H1 (cell line): ENCODE measurements around the gene TMEM108. TPM values are rescaled to one million over a fixed set of nuclear protein-coding genes. Genes with fewer than 3 reads are reported as not detected.

ENCODE experiments used
- CTCF ChIA-PET: fragments of 300-600 bp; sonication (Branson Sonifier 250); formaldehyde crosslinking; loops from one replicate; lab custom pipeline; 2021; ENCODE audit not compliant: partially characterized antibody; lab: Charles Lee
- POLR2A ChIA-PET: fragments of 300-600 bp; sonication (Branson Sonifier 250); formaldehyde crosslinking; loops from one replicate; lab custom pipeline; 2021; ENCODE audit warnings: inconsistent platforms; ENCODE audit not compliant: partially characterized antibody; lab: Charles Lee
- DNase-seq, 2 experiments: peaks; one replicate each; pipeline versions ENCODE4 v3.0.0 to v3.0.0-alpha.2; 2010 to 2022; ENCODE audit warnings: low spot score in 2 of 2, low read depth in 1 of 2, mixed read lengths in 1 of 2
- FAIRE-seq: peaks from 2 replicates; lab custom pipeline; 2011; peaks lifted over from hg19 to GRCh38; lab: Jason Lieb, UNC
- H2AFZ ChIP-seq: 2 replicates; pipeline ENCODE4 v1.8.1; 2012; ENCODE audit warnings: low read length, inconsistent platforms
- H2AK5ac ChIP-seq: 2 replicates; pipeline ENCODE4 v1.6.1; 2013; ENCODE audit warnings: low read depth, low read length
- H2BK120ac ChIP-seq: replicated peaks from 2 replicates; pipeline ENCODE3; 2013; ENCODE audit warnings: low read depth, low read length, inconsistent platforms
- H2BK12ac ChIP-seq: 2 replicates; pipeline ENCODE4 v1.6.1; 2013; ENCODE audit warnings: low read depth, low read length
- H2BK15ac ChIP-seq: 2 replicates; pipeline ENCODE4 v1.6.1; 2013; ENCODE audit warnings: low read length
- H2BK20ac ChIP-seq: 2 replicates; pipeline ENCODE4 v1.6.1; 2013; ENCODE audit warnings: low read length
- H2BK5ac ChIP-seq: 2 replicates; pipeline ENCODE4 v1.6.1; 2013; ENCODE audit warnings: low read depth, low read length
- H3K14ac ChIP-seq: 2 replicates; pipeline ENCODE4 v1.6.1; 2013; ENCODE audit warnings: inconsistent platforms; ENCODE audit not compliant: insufficient read length
- H3K18ac ChIP-seq: 2 replicates; pipeline ENCODE4 v1.6.1; 2013; ENCODE audit warnings: low read length; ENCODE audit errors: extremely low read depth
- H3K23ac ChIP-seq: 2 replicates; pipeline ENCODE4 v1.6.1; 2013; ENCODE audit warnings: inconsistent platforms; ENCODE audit not compliant: insufficient read length
- H3K23me2 ChIP-seq: 2 replicates; pipeline ENCODE4 v1.6.1; 2013; ENCODE audit warnings: low read depth, low read length
- H3K27ac ChIP-seq: 2 replicates; pipeline ENCODE4 v1.6.1; 2011; ENCODE audit warnings: low read depth, low read length, inconsistent platforms
- H3K27me3 ChIP-seq, 4 experiments: replicated peaks in 1 of 4; 1 replicate in 1 of 4; 2 replicates in 3 of 4; pipeline versions ENCODE4 v1.6.1 to v1.8.1; 2011 to 2013; ENCODE audit warnings: low read length in 3 of 4, mild to moderate bottlenecking in 3 of 4, inconsistent platforms in 2 of 4, mixed read lengths in 2 of 4, moderate library complexity in 1 of 4; ENCODE audit not compliant: control insufficient read depth in 3 of 4, insufficient read depth in 3 of 4; ENCODE audit errors: extremely low read depth in 1 of 4
- H3K36me3 ChIP-seq, 4 experiments: 2 replicates each; pipeline versions ENCODE4 v1.6.1 to v1.8.1; 2011 to 2013; ENCODE audit warnings: mild to moderate bottlenecking in 4 of 4, low read length in 3 of 4, moderate library complexity in 2 of 4, control low read depth in 1 of 4, inconsistent platforms in 1 of 4; ENCODE audit not compliant: insufficient read depth in 4 of 4, control insufficient read depth in 2 of 4
- H3K4ac ChIP-seq: replicated peaks from 2 replicates; pipeline ENCODE3; 2013; ENCODE audit warnings: low read length, low read depth, mixed read lengths, inconsistent platforms; ENCODE audit not compliant: insufficient read length
- H3K4me1 ChIP-seq, 4 experiments: replicated peaks in 1 of 4; 1 replicate in 1 of 4; 2 replicates in 3 of 4; pipeline versions ENCODE4 v1.6.1 to v1.8.1; 2011 to 2013; ENCODE audit warnings: low read length in 3 of 4, inconsistent platforms in 2 of 4, mixed read lengths in 1 of 4; ENCODE audit not compliant: insufficient read depth in 4 of 4, control insufficient read depth in 3 of 4
- H3K4me2 ChIP-seq, 2 experiments: 2 replicates each; pipeline versions ENCODE4 v1.6.1 to v1.8.1; 2011 to 2013; ENCODE audit warnings: low read depth in 2 of 2, low read length in 2 of 2, control low read depth in 1 of 2, inconsistent platforms in 1 of 2, mild to moderate bottlenecking in 1 of 2; ENCODE audit not compliant: insufficient read depth in 1 of 2
- H3K4me3 ChIP-seq, 4 experiments: fragments of 200-600, 300-600 bp in 1 of 4; sonication (generic), shearing (Covaris generic), sonication (Bioruptor Twin) in 1 of 4; 2 replicates each; pipeline versions ENCODE4 v1.5.1 to v1.8.1; 2011 to 2016; ENCODE audit warnings: low read length in 4 of 4, low read depth in 3 of 4, control low read depth in 2 of 4, inconsistent platforms in 2 of 4, mild to moderate bottlenecking in 2 of 4, mixed read lengths in 1 of 4, moderate library complexity in 1 of 4; ENCODE audit not compliant: insufficient read depth in 2 of 4; ENCODE audit errors: extremely low read depth in 1 of 4
- H3K56ac ChIP-seq: replicated peaks from 2 replicates; pipeline ENCODE3; 2013; ENCODE audit warnings: low read depth, mild to moderate bottlenecking, mixed read lengths, low read length, inconsistent platforms; ENCODE audit not compliant: insufficient read length
- H3K79me1 ChIP-seq: 2 replicates; pipeline ENCODE4 v1.6.1; 2013; ENCODE audit warnings: low read depth, low read length, control low read depth
- H3K79me2 ChIP-seq, 2 experiments: 2 replicates each; pipeline versions ENCODE4 v1.6.1 to v1.8.1; 2012 to 2013; ENCODE audit warnings: low read length in 2 of 2, mild to moderate bottlenecking in 2 of 2, inconsistent platforms in 1 of 2; ENCODE audit not compliant: insufficient read depth in 2 of 2, control insufficient read depth in 1 of 2
- H3K9ac ChIP-seq, 4 experiments: replicated peaks in 1 of 4; 1 replicate in 1 of 4; 2 replicates in 3 of 4; pipeline versions ENCODE4 v1.6.1 to v1.8.1; 2011 to 2013; ENCODE audit warnings: low read depth in 3 of 4, low read length in 3 of 4, control low read depth in 2 of 4, mild to moderate bottlenecking in 2 of 4, moderate library complexity in 2 of 4, inconsistent platforms in 1 of 4; ENCODE audit errors: extremely low read depth in 1 of 4
- H3K9me3 ChIP-seq, 2 experiments: 2 replicates each; pipeline versions ENCODE4 v1.6.1 to v1.8.1; 2012 to 2013; ENCODE audit warnings: mild to moderate bottlenecking in 2 of 2, moderate library complexity in 2 of 2, control low read depth in 1 of 2, inconsistent platforms in 1 of 2, low read depth in 1 of 2, low read length in 1 of 2, mixed read lengths in 1 of 2; ENCODE audit not compliant: insufficient read depth in 2 of 2
- H4K20me1 ChIP-seq, 2 experiments: replicated peaks in 1 of 2; 2 replicates each; pipeline versions ENCODE3 to v1.8.1; 2011 to 2013; ENCODE audit warnings: inconsistent platforms in 2 of 2, low read length in 2 of 2, mild to moderate bottlenecking in 1 of 2; ENCODE audit not compliant: insufficient read depth in 2 of 2, control insufficient read depth in 1 of 2
- H4K5ac ChIP-seq: 2 replicates; pipeline ENCODE4 v1.6.1; 2013; ENCODE audit warnings: low read length, low read depth, mixed read lengths, inconsistent platforms; ENCODE audit not compliant: insufficient read length
- H4K8ac ChIP-seq: 2 replicates; pipeline ENCODE4 v1.8.0; 2013; ENCODE audit warnings: mild to moderate bottlenecking, moderate library complexity, low read length, inconsistent platforms; ENCODE audit not compliant: insufficient read depth; ENCODE audit errors: extremely low read depth
- H4K91ac ChIP-seq: replicated peaks from 2 replicates; pipeline ENCODE3; 2013; ENCODE audit warnings: low read length, mixed read lengths, inconsistent platforms; ENCODE audit not compliant: insufficient read length
- ASH2L ChIP-seq: fragments of 200-600, 300-600 bp; sonication (generic); IDR thresholded peaks from one replicate; pipeline ENCODE4 v1.7.1; 2017; ENCODE audit warnings: low read length
- ATF3 ChIP-seq: IDR thresholded peaks from 2 replicates; pipeline ENCODE4 v1.6.1; 2011; ENCODE audit warnings: low read depth, mild to moderate bottlenecking, low read length; ENCODE audit not compliant: insufficient read depth
- CBX5 ChIP-seq: fragments of 300-800, 300-1000 bp; sonication (generic); IDR thresholded peaks from 2 replicates; pipeline ENCODE4 v1.7.1; 2016; ENCODE audit warnings: antibody characterized with exemption, low read length, low read depth
- CREB1 ChIP-seq: IDR thresholded peaks from 2 replicates; pipeline ENCODE4 v1.6.1; 2012; ENCODE audit warnings: inconsistent platforms
- FOSL1 ChIP-seq: IDR thresholded peaks from 2 replicates; pipeline ENCODE4 v1.6.1; 2011; ENCODE audit warnings: mild to moderate bottlenecking, low read depth, low read length, moderate library complexity; ENCODE audit not compliant: insufficient read depth
- RBBP5 ChIP-seq: IDR thresholded peaks from 2 replicates; pipeline ENCODE4 v1.7.1; 2012; ENCODE audit warnings: low read depth, mild to moderate bottlenecking, inconsistent platforms, low read length, moderate library complexity, borderline replicate concordance
- TAF7 ChIP-seq: optimal IDR thresholded peaks from 2 replicates; pipeline ENCODE3; 2011; ENCODE audit warnings: low read depth, mild to moderate bottlenecking, inconsistent platforms, low read length, moderate library complexity, borderline replicate concordance
- WGBS, 2 experiments: shearing (Covaris generic) in 1 of 2; methylation state at CpG; one replicate each; pipeline versions ENCODE4 v1.1.6 to v1.1.7; 2013 to 2015; ENCODE audit warnings: low lambda C conversion rate in 2 of 2, mixed read lengths in 2 of 2, inconsistent platforms in 1 of 2, low coverage in 1 of 2, missing lambda C conversion rate in 1 of 2; ENCODE audit not compliant: insufficient replicate concordance in 2 of 2, insufficient coverage in 1 of 2, insufficient read length in 1 of 2; ENCODE audit errors: extremely low coverage in 1 of 2, missing lambda C conversion rate in 1 of 2; 5-methylcytosine and 5-hydroxymethylcytosine counted together
- polyA plus RNA-seq, 7 experiments: library from polyadenylated mRNA; depleted of rRNA in 3 of 7; stranded (reverse) in 5 of 7; unstranded in 2 of 7; fragments of >200 nt in 5 of 7; fragments of 200-250 nt in 2 of 7; gene quantifications; 1 replicate in 5 of 7; 2 replicates in 1 of 7; 4 replicates in 1 of 7; pipeline versions ENCODE4 v1.2.1 to v1.2.3, GENCODE V29; 2011 to 2013; ENCODE audit warnings: missing spikeins in 2 of 7, mixed read lengths in 2 of 7
- total RNA-seq: library from RNA; stranded (reverse); fragmentation: NEBNext Ultra II Directional; extraction: Animal tissue kit (Norgen Biotek cat#: 25700); gene quantifications from 2 replicates; pipeline ENCODE4 v1.2.1, GENCODE V29; 2021
- TF ChIP-seq, protein P1 (sequence below), 3 experiments: IDR thresholded peaks; 1 replicate in 2 of 3; 2 replicates in 1 of 3; pipeline versions ENCODE4 v1.5.1 to v1.6.1; 2011; ENCODE audit warnings: low read length in 3 of 3, mild to moderate bottlenecking in 3 of 3, inconsistent platforms in 2 of 3, low read depth in 1 of 3, moderate library complexity in 1 of 3; ENCODE audit not compliant: insufficient read depth in 1 of 3; ENCODE audit errors: control extremely low read depth in 1 of 3
- TF ChIP-seq, protein P2 (sequence below): IDR thresholded peaks from 2 replicates; pipeline ENCODE4 v1.6.1; 2012; ENCODE audit warnings: low read length, inconsistent platforms

The TMEM108 gene
- total and polyA plus RNA-seq, 2 of the 8 experiments (the other 6 are each of a cell fraction or from before 2014, with no cell fraction given), result 14.3 to 16.2 TPM

DNA sequence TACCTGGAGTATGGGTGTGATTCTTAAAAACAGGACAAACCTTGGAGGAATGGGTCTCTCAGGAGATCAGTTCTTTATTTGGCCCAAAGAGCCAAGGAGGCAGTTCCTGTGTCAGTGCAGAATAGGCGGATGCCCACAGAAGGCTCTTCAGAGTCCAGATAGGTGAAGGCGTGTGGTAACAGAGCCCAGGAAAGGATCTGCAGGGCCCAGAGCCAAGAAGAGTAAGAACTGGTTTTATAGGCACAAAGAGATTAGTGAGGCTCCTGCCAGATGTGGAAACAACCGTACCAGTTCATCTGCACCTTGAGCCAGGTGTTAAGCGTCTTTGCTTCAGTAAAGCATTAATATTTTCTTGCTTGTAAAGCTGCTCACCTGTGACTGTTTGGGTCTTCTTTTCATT, 221.6 kb downstream of the TMEM108 start:
- H3K56ac ChIP-seq, result no peak overlapping the region
- H3K4me2 ChIP-seq, result no peak overlapping the region
- H3K23ac ChIP-seq, result no peak overlapping the region
- H3K27me3 ChIP-seq, result no peaks in the 10 kb centered on the region
- FAIRE-seq, result no peak
- H3K9me3 ChIP-seq, result 0 out of 4 replicates have a peak, but pooled peaks cover 0 to under 1% of the 10 kb centered on the region in 2 experiments
- H3K27ac ChIP-seq, result no peak overlapping the region
- no peak overlapping the region for H2BK15ac ChIP-seq
- no peaks in the 10 kb centered on the region for H3K4me1 ChIP-seq
- H3K9ac ChIP-seq, result no peak overlapping the region
- H3K18ac ChIP-seq, result no peak overlapping the region
- H2BK5ac ChIP-seq, result no peak overlapping the region
- H4K20me1 ChIP-seq, result no peaks in the 10 kb centered on the region
- no peak overlapping the region for H4K91ac ChIP-seq
- no peak overlapping the region for H4K8ac ChIP-seq
- H3K14ac ChIP-seq, result no peak overlapping the region
- no peaks in the 10 kb centered on the region for H3K23me2 ChIP-seq
- H2BK12ac ChIP-seq, result no peak overlapping the region
- H3K36me3 ChIP-seq, result no peaks in the 10 kb centered on the region
- 87% methylated on average over 4 of the region's 4 CpGs; no CpG with 5 or more reads in 1 of the 2 experiments for WGBS, 2 experiments
- no peak overlapping the region for H3K4ac ChIP-seq
- H3K4me3 ChIP-seq, result no peak overlapping the region
- no peaks in the 10 kb centered on the region for H3K79me2 ChIP-seq
- H3K79me1 ChIP-seq, result no peaks in the 10 kb centered on the region
- no peak overlapping the region for H2AK5ac ChIP-seq
- DNase-seq, result no peak
- no peak overlapping the region for H2AFZ ChIP-seq
- H2BK120ac ChIP-seq, result no peak overlapping the region
- CTCF ChIA-PET, result interaction anchor here (0.8 to 1.5 kb wide), 2 partner anchors 12 to 117 kb away, joined by 3 read pairs; no protein-coding TSS in a partner anchor
- H4K5ac ChIP-seq, result no peak overlapping the region
- no peak overlapping the region for H2BK20ac ChIP-seq
- POLR2A ChIA-PET, result no interaction called here
- TF ChIP-seq CBX5 (no peak), CREB1 (no peak), ASH2L (no peak), ATF3 (no peak), TAF7 (no peak), RBBP5 (no peak), FOSL1 (no peak)
- TF ChIP-seq, protein P1, sequence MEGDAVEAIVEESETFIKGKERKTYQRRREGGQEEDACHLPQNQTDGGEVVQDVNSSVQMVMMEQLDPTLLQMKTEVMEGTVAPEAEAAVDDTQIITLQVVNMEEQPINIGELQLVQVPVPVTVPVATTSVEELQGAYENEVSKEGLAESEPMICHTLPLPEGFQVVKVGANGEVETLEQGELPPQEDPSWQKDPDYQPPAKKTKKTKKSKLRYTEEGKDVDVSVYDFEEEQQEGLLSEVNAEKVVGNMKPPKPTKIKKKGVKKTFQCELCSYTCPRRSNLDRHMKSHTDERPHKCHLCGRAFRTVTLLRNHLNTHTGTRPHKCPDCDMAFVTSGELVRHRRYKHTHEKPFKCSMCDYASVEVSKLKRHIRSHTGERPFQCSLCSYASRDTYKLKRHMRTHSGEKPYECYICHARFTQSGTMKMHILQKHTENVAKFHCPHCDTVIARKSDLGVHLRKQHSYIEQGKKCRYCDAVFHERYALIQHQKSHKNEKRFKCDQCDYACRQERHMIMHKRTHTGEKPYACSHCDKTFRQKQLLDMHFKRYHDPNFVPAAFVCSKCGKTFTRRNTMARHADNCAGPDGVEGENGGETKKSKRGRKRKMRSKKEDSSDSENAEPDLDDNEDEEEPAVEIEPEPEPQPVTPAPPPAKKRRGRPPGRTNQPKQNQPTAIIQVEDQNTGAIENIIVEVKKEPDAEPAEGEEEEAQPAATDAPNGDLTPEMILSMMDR (IDR thresholded peaks at IDR 0.05; ENCODE audit: control extremely low read depth in 1 of 3, insufficient read depth in 1 of 3, low read depth in 1 of 3, low read length in 3 of 3), result no peak
- TF ChIP-seq, protein P2, sequence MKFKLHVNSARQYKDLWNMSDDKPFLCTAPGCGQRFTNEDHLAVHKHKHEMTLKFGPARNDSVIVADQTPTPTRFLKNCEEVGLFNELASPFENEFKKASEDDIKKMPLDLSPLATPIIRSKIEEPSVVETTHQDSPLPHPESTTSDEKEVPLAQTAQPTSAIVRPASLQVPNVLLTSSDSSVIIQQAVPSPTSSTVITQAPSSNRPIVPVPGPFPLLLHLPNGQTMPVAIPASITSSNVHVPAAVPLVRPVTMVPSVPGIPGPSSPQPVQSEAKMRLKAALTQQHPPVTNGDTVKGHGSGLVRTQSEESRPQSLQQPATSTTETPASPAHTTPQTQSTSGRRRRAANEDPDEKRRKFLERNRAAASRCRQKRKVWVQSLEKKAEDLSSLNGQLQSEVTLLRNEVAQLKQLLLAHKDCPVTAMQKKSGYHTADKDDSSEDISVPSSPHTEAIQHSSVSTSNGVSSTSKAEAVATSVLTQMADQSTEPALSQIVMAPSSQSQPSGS, result no peak
